ENCODE data around the gene CLASP1. TPM values are rescaled to one million over a fixed set of nuclear protein-coding genes. Genes with fewer than 3 reads are reported as not detected.

CLASP1 gene
- total and polyA plus RNA-seq, 7 donors: 2.4 to 117 (median 53.9) TPM

- H3K4me1 ChIP-seq: no peaks in the 10 kb centered on the region
- H3K4me3 ChIP-seq: no peak overlapping the region
- intact Hi-C loops (cut with DNase I): no loop called here
- no peak overlapping the region for H3K27ac ChIP-seq
- no peaks in the 10 kb centered on the region for H3K27me3 ChIP-seq
- WGBS, 2 donors: 87 to 92% methylated on average over 2 of the region's 2 CpGs
- no peaks in the 10 kb centered on the region for H3K36me3 ChIP-seq
- DNase-seq: peak; percentile 17
- H3K9me3 ChIP-seq: peaks cover 0 to 1% (median 0%) of the 10 kb centered on the region in 4 donors
- TF ChIP-seq POLR2AphosphoS5 (IDR thresholded peaks at IDR 0.05) (no peak), CTCF (IDR thresholded peaks at IDR 0.05) (no peak), POLR2A (IDR thresholded peaks at IDR 0.05) (no peak), EP300 (IDR thresholded peaks at IDR 0.05) (no peak)
Measured at GRCh38 chr2:121688820-121689219, 39.6 kb upstream of the CLASP1 start.

GRCh38 chr2:121686902-121687301, 37.6 kb upstream of the CLASP1 start:
- H3K36me3 ChIP-seq: no peaks in the 10 kb centered on the region
- 91 to 96% methylated on average over 2 of the region's 2 CpGs for WGBS, 2 donors
- intact Hi-C loops (cut with DNase I): no loop called here
- no peak overlapping the region for H3K27ac ChIP-seq
- H3K9me3 ChIP-seq: peaks cover 10 to 18% (median 15%) of the 10 kb centered on the region in 4 donors
- H3K4me1 ChIP-seq: no peaks in the 10 kb centered on the region
- no peaks in the 10 kb centered on the region for H3K27me3 ChIP-seq
- no peak overlapping the region for H3K4me3 ChIP-seq
- TF ChIP-seq POLR2AphosphoS5 (IDR thresholded peaks at IDR 0.05): no peak
- no peak for TF ChIP-seq CTCF (IDR thresholded peaks at IDR 0.05)
- no peak for TF ChIP-seq POLR2A (IDR thresholded peaks at IDR 0.05)
- no peak for TF ChIP-seq EP300 (IDR thresholded peaks at IDR 0.05)
- peak; percentile 14 for DNase-seq

- peak; percentile 15 for DNase-seq
- Histone ChIP-seq H3K9me3 (peaks cover 10 to 18% (median 15%) of the 10 kb centered on the region in 4 donors), H3K4me1 (no peaks in the 10 kb centered on the region), H3K4me3 (no peak overlapping the region), H3K27ac (no peak overlapping the region), H3K27me3 (no peaks in the 10 kb centered on the region), H3K36me3 (no peaks in the 10 kb centered on the region)
- intact Hi-C loops (cut with DNase I): no loop called here
- 93 to 95% methylated on average over 19 of the region's 19 CpGs for WGBS, 2 donors
- TF ChIP-seq CTCF (IDR thresholded peaks at IDR 0.05) (no peak), POLR2A (IDR thresholded peaks at IDR 0.05) (no peak), EP300 (IDR thresholded peaks at IDR 0.05) (no peak), POLR2AphosphoS5 (IDR thresholded peaks at IDR 0.05) (no peak)
Measured at GRCh38 chr2:121686218-121686617, 37.0 kb upstream of the CLASP1 start.

- peak; percentile 13 for DNase-seq
- Histone ChIP-seq H3K4me3 (no peak overlapping the region), H3K4me1 (no peaks in the 10 kb centered on the region), H3K36me3 (no peaks in the 10 kb centered on the region), H3K9me3 (peaks cover 10 to 18% (median 15%) of the 10 kb centered on the region in 4 donors), H3K27me3 (no peaks in the 10 kb centered on the region), H3K27ac (no peak overlapping the region)
- intact Hi-C loops (cut with DNase I): no loop called here
- TF ChIP-seq CTCF (IDR thresholded peaks at IDR 0.05) (no peak), POLR2A (IDR thresholded peaks at IDR 0.05) (no peak), POLR2AphosphoS5 (IDR thresholded peaks at IDR 0.05) (no peak), EP300 (IDR thresholded peaks at IDR 0.05) (no peak)
- WGBS, 2 donors: 95% methylated on average over 17 of the region's 17 CpGs
Measured at GRCh38 chr2:121682396-121683298, 33.4 kb upstream of the CLASP1 start.

Measured in sigmoid colon (tissue), 7 donors.